ENCODE measurements around the gene ACOXL.

DNA sequence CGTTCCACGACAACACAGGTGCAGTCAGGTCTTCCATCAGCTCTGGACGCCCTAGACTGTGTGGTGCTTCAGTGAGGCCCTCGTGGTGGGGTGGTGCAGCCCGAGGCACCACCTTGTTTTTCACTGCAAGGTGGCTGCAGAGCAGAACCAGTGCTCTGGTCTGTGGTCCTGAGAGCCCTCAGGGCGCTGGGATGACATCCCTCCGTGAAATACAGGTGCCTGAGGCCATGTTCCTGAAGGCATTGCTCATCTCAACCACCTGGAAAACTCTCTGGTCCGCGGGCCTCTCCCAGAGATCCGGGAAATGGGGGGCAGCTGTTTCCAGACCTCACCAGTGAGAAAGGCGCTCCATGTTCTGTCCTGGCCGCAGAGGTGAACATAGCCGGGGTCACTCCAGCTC, 119.2 kb downstream of the ACOXL start:
- TF ChIP-seq, protein P1, sequence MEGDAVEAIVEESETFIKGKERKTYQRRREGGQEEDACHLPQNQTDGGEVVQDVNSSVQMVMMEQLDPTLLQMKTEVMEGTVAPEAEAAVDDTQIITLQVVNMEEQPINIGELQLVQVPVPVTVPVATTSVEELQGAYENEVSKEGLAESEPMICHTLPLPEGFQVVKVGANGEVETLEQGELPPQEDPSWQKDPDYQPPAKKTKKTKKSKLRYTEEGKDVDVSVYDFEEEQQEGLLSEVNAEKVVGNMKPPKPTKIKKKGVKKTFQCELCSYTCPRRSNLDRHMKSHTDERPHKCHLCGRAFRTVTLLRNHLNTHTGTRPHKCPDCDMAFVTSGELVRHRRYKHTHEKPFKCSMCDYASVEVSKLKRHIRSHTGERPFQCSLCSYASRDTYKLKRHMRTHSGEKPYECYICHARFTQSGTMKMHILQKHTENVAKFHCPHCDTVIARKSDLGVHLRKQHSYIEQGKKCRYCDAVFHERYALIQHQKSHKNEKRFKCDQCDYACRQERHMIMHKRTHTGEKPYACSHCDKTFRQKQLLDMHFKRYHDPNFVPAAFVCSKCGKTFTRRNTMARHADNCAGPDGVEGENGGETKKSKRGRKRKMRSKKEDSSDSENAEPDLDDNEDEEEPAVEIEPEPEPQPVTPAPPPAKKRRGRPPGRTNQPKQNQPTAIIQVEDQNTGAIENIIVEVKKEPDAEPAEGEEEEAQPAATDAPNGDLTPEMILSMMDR (IDR thresholded peaks at IDR 0.05) = no peak
- no peak for TF ChIP-seq POLR2AphosphoS5 (IDR thresholded peaks at IDR 0.05)
- no peak for TF ChIP-seq POLR2A (IDR thresholded peaks at IDR 0.05)

Data from transverse colon (tissue), 4 donors.